C4-2B (cell line): ENCODE data around the gene CRACR2A.

Source experiments
- H3K27ac ChIP-seq: fragments of 450-650 bp; 2 replicates; pipeline ENCODE4 v1.5.1; 2017
- CTCF ChIP-seq: fragments of 450-650 bp; conservative IDR thresholded peaks from 2 replicates; pipeline ENCODE4 v1.5.1; 2017; ENCODE audit warnings: mild to moderate bottlenecking
- ZFX ChIP-seq: fragments of 450-650 bp; IDR thresholded peaks from 2 replicates; pipeline ENCODE4 v1.6.1; 2017

CRACR2A gene

DNA sequence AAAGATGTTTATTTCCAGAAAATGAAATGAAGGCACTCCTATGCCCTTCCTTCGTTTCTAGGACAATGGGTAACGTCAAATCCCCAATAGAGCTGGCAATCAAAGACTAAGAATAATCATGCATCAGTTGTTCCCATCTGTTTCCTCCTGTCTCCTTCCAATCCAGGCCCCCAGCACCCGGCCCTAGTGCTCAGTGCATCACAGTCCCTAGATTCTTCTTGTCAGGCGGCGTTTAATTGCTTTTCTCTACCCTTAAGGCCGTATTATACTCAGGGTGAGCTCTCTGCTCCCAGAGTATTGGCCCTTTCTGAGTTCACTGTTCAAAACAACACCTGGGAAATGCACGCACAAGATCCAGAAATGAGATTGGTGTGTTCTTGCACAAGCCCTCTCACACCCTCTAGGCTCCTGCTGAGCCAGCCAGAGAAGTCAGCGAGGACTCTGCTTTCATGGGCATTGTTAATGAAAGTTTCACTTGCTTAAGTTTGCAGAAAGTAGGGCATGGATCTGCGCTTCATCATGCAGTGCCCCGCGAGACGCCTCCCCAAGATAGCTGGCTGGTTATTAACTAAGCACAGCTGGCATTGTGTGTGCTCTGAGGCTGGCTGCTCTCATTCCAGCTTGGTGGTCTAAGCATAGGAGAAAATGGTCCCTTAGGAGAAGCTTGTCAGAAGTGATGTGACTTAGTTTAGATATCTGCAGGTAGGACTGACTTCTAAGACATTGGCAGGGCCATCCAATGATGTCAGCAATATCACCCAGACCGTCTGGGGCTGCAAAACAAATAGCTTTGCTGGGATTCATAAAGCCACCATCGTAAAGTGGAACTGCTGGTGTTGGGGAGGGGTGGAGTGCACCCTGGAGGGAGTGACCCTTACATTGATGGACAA is 28.7 kb downstream of the CRACR2A start:
- H3K27ac ChIP-seq, result peak overlapping the region; percentile 1; the same call in 1 of the 2 replicates

GRCh38 chr12:3722368-3722767 is 30.5 kb downstream of the CRACR2A start:
- TF ChIP-seq CTCF (no peak), ZFX (no peak)
- H3K27ac ChIP-seq, result no peak overlapping the region; the same call in 1 of the 2 replicates

More for the DNA sequence above, 28.7 kb downstream of the CRACR2A start:
- TF ChIP-seq CTCF (no peak), ZFX (no peak)

GRCh38 chr12:3720772-3721171 is 32.1 kb downstream of the CRACR2A start:
- no peak overlapping the region; the same call in 1 of the 2 replicates for H3K27ac ChIP-seq
- no peak for TF ChIP-seq ZFX
- no peak for TF ChIP-seq CTCF

- H3K27ac ChIP-seq, result no peak overlapping the region
- TF ChIP-seq ZFX (no peak), CTCF (no peak)
Measured at GRCh38 chr12:3718100-3718499, 34.8 kb downstream of the CRACR2A start.

GRCh38 chr12:3717283-3717898 is 35.5 kb downstream of the CRACR2A start:
- no peak overlapping the region for H3K27ac ChIP-seq
- no peak for TF ChIP-seq ZFX
- no peak for TF ChIP-seq CTCF

GRCh38 chr12:3715999-3716398 is 36.9 kb downstream of the CRACR2A start:
- TF ChIP-seq CTCF, result no peak
- no peak for TF ChIP-seq ZFX
- H3K27ac ChIP-seq, result no peak overlapping the region

- no peak overlapping the region for H3K27ac ChIP-seq
- no peak for TF ChIP-seq CTCF
- TF ChIP-seq ZFX, result no peak
Measured at GRCh38 chr12:3713947-3714346, 39.0 kb downstream of the CRACR2A start.
